ENCODE results near the gene MRFAP1L1.
"Not testable (repeated sequence)": the region's sequence is repeated elsewhere in the genome, so short reads cannot be mapped to it uniquely, and the experiment has no call there.

Gene MRFAP1L1

GRCh38 chr4:6709230-6710114 lies at the start of gene MRFAP1L1:
Gene MRFAP1L1, minus strand, starts transcription at chr4:6709865. Its CDS starts 236 bp downstream, at chr4:6709629.
- DNase-seq, result peak; percentile 97

GRCh38 chr4:6758728-6759127 lies 49.1 kb upstream of the MRFAP1L1 start:
- DNase-seq, result no peak

DNA sequence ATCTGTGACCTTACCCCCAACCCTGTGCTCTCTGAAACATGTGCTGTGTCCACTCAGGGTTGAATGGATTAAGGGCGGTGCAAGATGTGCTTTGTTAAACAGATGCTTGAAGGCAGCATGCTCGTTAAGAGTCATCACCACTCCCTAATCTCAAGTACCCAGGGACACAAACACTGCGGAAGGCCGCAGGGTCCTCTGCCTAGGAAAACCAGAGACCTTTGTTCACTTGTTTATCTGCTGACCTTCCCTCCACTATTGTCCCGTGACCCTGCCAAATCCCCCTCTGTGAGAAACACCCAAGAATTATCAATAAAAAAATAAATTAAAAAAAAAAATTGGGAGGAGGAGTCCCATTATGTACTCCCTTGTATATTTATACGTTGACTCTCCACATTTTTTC lies 46.7 kb upstream of the MRFAP1L1 start:
- DNase-seq, result not testable (repeated sequence)

DNA sequence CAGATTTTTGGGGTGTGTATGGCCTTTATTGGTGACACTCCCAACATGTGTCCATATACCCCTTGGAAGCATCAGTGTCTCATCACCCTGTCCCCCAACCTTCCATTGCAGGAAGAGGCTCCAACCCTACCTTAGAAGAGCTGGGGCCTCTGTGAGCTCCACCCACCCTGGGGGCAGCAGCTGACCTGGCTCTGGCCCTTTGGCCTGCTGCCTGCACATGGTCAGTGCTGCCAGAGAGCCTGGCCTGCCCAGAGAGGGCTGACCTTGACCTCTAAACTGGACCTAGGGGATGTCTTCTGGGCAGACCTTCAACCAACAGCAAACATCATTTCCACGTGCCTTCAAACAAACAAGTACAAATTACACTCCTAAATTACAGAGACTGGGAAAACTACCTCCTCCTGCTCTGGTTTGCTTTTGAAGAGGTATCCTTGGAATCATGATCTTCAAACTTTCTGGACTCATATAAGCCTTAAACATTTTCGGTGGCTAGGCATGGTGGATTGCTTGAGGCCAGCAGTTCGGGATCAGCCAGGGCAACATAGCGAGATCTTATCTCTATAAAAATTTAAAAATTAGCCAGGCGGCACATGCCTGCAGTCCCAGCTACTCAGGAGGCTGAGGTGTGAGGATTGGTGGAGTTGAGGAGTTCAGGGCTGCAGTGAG lies 45.6 kb upstream of the MRFAP1L1 start:
- DNase-seq, result no peak

GRCh38 chr4:6754481-6755087 lies 44.9 kb upstream of the MRFAP1L1 start:
- DNase-seq, result no peak

GRCh38 chr4:6753891-6754290 lies 44.2 kb upstream of the MRFAP1L1 start:
- DNase-seq, result no peak

DNA sequence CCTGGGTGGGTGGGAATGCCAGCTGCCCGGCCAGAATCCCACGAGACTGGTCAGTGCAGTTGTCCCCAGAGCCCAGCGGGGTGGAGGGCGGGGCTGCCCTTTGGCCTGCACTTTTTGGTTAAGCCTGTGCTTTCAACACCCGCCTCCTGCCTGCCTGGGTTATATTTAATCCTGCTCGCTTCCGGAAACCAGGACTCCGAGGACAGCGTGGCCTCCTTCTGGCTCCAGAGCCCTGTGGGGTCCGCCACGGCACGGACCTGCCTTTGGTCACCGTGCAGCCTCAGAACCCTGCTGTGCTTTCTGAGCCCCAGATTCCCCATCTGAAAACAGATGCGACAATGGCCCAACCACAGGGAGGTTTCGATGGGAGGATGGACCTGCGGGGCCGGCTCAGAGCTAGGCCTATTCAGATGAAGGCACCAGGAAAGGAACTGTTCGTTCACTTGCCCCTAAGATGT lies 43.5 kb upstream of the MRFAP1L1 start:
- DNase-seq, result no peak

- no peak for DNase-seq
Observed at GRCh38 chr4:6752486-6752829, 42.8 kb upstream of the MRFAP1L1 start.

GRCh38 chr4:6751611-6752485 lies 42.2 kb upstream of the MRFAP1L1 start:
- no peak for DNase-seq

- DNase-seq, result no peak
Observed at GRCh38 chr4:6750286-6751221, 40.9 kb upstream of the MRFAP1L1 start.

DNA sequence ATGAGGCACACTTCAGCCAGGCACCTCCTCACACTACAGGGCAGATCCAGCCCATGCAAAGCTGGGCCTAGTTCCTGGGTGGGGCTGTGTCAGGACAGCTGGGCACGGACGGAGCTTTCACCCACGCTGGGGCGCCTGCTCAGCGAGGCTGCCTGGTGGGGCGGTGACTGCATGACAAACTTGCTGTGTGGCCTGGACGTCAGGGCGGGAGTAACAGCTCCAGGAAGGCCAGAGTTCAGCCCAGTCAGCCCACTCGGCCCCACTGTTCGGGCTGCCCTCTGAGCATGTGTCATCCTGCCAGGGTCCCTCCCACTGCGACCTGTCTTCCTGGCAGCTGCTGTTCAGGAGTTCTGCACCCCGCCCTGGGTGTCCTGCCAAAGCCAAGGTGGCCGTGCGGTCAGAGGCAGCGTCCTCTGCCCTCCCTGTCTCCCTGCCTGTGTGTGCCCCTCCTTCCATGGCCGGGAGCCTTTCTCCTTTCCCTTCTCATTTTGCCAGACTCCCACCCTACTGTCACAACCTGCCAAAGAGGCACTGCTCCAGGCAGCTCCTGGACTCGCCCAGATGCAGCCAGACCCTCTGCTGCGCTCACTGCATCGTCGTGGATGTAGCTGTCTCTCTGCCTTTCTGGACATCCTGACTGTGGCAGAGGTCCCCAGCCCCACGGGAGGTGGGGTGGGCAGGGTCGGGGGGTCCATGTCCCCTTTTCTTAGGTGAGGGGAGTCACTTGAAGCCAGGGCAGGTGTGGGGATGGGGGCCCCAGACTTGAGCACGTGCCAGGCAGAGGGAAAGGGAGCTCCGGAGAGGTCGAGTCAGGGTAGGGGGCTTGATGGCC lies 39.9 kb upstream of the MRFAP1L1 start:
- no peak for DNase-seq

DNA sequence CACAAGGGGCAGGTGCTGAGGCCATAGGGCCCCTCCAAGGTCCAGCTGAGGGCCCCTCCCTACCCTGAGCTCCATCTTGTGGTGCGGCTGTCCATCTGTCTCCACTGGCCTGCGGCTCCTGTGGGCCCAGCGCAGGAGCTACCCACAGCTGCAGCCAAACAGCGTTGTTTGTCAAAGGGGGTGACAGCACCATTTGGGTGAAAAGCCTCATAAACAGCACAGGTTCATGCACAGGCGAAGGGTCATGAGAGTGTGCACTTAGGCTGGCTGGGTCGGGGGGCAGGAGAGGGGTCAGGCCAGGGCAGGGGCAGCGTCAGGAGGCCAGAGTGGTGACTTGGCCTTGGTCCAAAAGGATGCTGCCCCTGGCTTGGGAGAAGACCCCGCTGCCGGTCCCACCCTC lies 38.6 kb upstream of the MRFAP1L1 start:
- DNase-seq, result no peak

- DNase-seq, result no peak
Observed at GRCh38 chr4:6747294-6748051, 37.8 kb upstream of the MRFAP1L1 start.

DNA sequence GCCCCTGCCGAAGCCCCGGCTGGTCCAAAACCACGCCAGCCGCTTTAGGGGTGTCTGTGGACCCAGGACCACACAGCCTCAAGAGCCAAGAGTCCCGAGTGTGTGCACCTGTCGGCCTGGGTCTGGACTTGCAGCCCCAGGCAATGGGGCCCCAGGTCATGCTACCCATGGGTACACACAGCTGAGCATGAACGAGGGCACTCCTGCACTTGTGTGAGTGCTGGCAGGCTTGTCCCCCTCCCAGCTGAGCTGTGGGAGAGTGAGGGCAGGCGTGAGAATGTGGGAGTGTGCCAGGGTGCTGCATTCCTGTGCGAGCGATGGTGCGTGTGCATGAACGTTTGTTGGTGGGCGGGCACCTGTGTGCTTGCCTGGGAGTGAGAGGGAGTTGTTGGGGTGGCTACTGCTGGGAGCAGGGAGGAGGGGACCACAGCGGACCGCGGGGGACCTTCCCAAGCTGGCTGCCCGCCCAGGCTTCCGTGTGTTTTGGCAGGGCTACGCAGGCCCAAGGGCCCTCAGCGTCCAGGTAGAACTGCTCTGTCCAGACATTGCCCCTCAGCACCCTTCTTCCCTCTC lies 37.1 kb upstream of the MRFAP1L1 start:
- DNase-seq, result no peak

DNA sequence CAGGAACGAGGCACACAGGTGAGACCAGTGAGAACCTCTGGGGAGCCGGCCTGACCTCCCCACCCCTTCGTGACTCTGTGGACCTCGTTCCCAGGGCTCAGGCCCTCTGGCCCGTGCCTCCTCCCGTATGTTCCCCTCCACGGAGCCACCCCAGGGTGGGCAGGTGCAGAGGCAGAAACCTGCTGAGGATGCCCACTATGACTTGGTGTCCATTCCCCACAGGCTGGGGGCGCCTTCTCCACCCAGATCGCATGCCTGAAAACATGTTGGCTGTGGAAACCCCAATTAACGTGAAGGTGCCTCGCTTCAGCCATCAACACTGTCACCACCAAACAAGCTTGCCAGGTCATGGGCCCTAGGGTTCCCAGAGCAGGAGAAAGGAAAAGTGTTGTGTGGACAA lies 33.3 kb upstream of the MRFAP1L1 start:
- no peak for DNase-seq

GRCh38 chr4:6742507-6742906 lies 32.8 kb upstream of the MRFAP1L1 start:
- no peak for DNase-seq

- DNase-seq, result no peak
Observed at GRCh38 chr4:6740347-6740746, 30.7 kb upstream of the MRFAP1L1 start.

DNA sequence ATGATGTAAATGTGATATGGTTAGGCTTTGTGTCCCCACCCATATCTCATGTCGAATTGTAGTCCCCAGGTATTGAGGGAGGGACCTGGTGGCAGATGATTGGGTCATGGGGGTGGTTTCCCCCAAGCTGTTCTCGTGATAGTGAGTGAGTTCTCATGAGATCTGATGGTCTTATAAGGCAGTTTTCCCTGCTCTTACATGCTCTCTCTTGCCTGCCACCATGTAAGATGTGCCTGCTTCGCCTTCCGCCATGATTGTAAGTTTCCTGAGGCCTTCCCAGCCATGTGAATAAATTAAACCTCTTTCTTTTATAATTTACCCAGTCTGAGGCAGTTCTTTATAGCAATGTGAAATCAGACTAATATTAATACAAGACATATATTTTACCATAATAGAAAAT lies 30.3 kb upstream of the MRFAP1L1 start:
- DNase-seq, result no peak

- no peak for DNase-seq
Observed at GRCh38 chr4:6734165-6734786, 24.6 kb upstream of the MRFAP1L1 start.

All from CD4-positive, alpha-beta T cell treated with Interleukin-17A for 1 hour (primary cell).